Measurements from ENCODE around the gene TREML2. TPM values are rescaled to one million over a fixed set of nuclear protein-coding genes. Genes with fewer than 3 reads are reported as not detected.

The TREML2 gene
- total and polyA plus RNA-seq, 9 of the 15 experiments (the other 6 are each of a cell fraction or from before 2014, with no cell fraction given): 0.20 to 2.9 (median 1.4) TPM

DNA sequence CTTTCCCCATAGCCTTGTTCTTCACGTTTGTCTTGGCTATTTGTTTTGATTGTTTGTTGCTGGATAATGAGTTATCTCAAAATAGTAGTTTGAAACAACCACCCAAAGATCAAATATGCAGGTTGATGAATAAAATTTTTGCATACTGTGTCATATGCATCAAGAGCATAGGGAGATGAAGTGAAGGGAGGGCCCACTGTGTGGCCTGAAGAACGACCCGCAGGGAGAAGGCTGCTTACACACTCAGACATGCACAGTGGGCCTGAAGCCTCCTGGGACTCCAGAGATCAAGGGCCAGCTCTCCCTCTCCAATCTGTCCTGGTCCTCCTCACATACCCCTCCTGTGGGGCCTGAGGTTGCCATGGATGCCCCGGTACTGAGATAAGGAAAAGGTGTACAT, 21.8 kb downstream of the TREML2 start:
- intact Hi-C loops (cut with micrococcal nuclease): no loop called here
- whole genome bisulfite sequencing (ENCODE audit: insufficient coverage, low coverage, missing lambda C conversion rate): 6% methylated on average over 4 of the region's 4 CpGs
- no peaks in the 10 kb centered on the region for H3K79me2 ChIP-seq (ENCODE audit: control insufficient read depth, insufficient read depth, low read length)
- no peak overlapping the region for H2AFZ ChIP-seq (ENCODE audit: low read depth, low read length)
- peaks cover 0 to 4% of the 10 kb centered on the region in 2 experiments; a peak in 3 of 5 replicates for H3K4me1 ChIP-seq (replicated peaks in 1 of 2; ENCODE audit: control insufficient read depth in 2 of 2, insufficient read depth in 2 of 2, low read length in 2 of 2)
- no peaks in the 10 kb centered on the region; the same call in 1 of the 2 replicates for H4K20me1 ChIP-seq (replicated peaks; ENCODE audit: control insufficient read depth, insufficient read depth, low read length)
- H3K9me1 ChIP-seq (ENCODE audit: control insufficient read depth, insufficient read depth, low read length): no peaks in the 10 kb centered on the region
- ChIA-PET CTCF (ENCODE audit: low intra/inter-chr PET ratio) (no interaction called here), POLR2A (interaction anchor here (1.2 kb wide), 1 partner anchor 10 kb away, joined by 3 read pairs; no protein-coding TSS in a partner anchor)
- no peaks in the 10 kb centered on the region for H3K36me3 ChIP-seq (ENCODE audit: control insufficient read depth, insufficient read depth, low read length)
- H3K9ac ChIP-seq (ENCODE audit: insufficient read depth in 1 of 2, low read depth in 2 of 2, low read length in 2 of 2): no peak overlapping the region
- BruUV-seq (replicated peaks): no TSS peak
- TF ChIP-seq NFYB (IDR thresholded peaks at IDR 0.05; ENCODE audit: extremely low read depth, insufficient read length): no peak
- no peak for TF ChIP-seq BRF1 (IDR thresholded peaks at IDR 0.05; ENCODE audit: borderline replicate concordance, extremely low read depth, insufficient read length)
- no peak for TF ChIP-seq HNRNPUL1 (IDR thresholded peaks at IDR 0.05; ENCODE audit: low read length)
- no peak for TF ChIP-seq DNMT1 (IDR thresholded peaks at IDR 0.05)
- no peak for TF ChIP-seq ZNF586 (CRISPR knock-in tag; conservative IDR thresholded peaks at IDR 0.05)
- TF ChIP-seq MEIS2 (IDR thresholded peaks at IDR 0.05; ENCODE audit: partially characterized antibody): no peak
- TF ChIP-seq TCF3 (CRISPR knock-in tag; IDR thresholded peaks at IDR 0.05): no peak
- no peak for TF ChIP-seq ZNF184 (CRISPR knock-in tag; IDR thresholded peaks at IDR 0.05)
- TF ChIP-seq HNRNPK (IDR thresholded peaks at IDR 0.05; ENCODE audit: low read depth, low read length, poor library complexity, severe bottlenecking): no peak
- TF ChIP-seq, protein P1, sequence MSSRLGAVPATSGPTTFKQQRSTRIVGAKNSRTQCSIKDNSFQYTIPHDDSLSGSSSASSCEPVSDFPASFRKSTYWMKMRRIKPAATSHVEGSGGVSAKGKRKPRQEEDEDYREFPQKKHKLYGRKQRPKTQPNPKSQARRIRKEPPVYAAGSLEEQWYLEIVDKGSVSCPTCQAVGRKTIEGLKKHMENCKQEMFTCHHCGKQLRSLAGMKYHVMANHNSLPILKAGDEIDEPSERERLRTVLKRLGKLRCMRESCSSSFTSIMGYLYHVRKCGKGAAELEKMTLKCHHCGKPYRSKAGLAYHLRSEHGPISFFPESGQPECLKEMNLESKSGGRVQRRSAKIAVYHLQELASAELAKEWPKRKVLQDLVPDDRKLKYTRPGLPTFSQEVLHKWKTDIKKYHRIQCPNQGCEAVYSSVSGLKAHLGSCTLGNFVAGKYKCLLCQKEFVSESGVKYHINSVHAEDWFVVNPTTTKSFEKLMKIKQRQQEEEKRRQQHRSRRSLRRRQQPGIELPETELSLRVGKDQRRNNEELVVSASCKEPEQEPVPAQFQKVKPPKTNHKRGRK (tag; IDR thresholded peaks at IDR 0.05): no peak
- TF ChIP-seq NR2C2 (CRISPR knock-in tag; IDR thresholded peaks at IDR 0.05): no peak
- TF ChIP-seq NR2C2 (tag; IDR thresholded peaks at IDR 0.05): no peak
- TF ChIP-seq, protein P2, sequence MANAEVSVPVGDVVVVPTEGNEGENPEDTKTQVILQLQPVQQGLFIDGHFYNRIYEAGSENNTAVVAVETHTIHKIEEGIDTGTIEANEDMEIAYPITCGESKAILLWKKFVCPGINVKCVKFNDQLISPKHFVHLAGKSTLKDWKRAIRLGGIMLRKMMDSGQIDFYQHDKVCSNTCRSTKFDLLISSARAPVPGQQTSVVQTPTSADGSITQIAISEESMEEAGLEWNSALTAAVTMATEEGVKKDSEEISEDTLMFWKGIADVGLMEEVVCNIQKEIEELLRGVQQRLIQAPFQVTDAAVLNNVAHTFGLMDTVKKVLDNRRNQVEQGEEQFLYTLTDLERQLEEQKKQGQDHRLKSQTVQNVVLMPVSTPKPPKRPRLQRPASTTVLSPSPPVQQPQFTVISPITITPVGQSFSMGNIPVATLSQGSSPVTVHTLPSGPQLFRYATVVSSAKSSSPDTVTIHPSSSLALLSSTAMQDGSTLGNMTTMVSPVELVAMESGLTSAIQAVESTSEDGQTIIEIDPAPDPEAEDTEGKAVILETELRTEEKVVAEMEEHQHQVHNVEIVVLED (CRISPR knock-in tag; IDR thresholded peaks at IDR 0.05): no peak
- no peak for TF ChIP-seq RBFOX2 (IDR thresholded peaks at IDR 0.05; ENCODE audit: low read depth, low read length)
- no peak for TF ChIP-seq ZKSCAN3 (CRISPR knock-in tag; IDR thresholded peaks at IDR 0.05)
- peaks cover 4 to 14% of the 10 kb centered on the region in 2 experiments; a peak in 3 of 5 replicates for H3K27me3 ChIP-seq (ENCODE audit: control insufficient read depth in 2 of 2, insufficient read depth in 2 of 2, low read length in 2 of 2)
- FAIRE-seq (no peak), ATAC-seq (no peak), DNase-seq (ENCODE audit: extremely low read depth in 1 of 4, low spot score in 3 of 4) (no peak)
- H3K4me2 ChIP-seq (ENCODE audit: insufficient read depth, low read length): no peak overlapping the region
- in situ Hi-C loops (cut with MboI): no loop called here
- no peaks in the 10 kb centered on the region for H3K9me3 ChIP-seq (replicated peaks; ENCODE audit: control insufficient read depth, insufficient read depth, low read depth, low read length)
- no peak overlapping the region for H3K27ac ChIP-seq (ENCODE audit: extremely low read depth, low read depth, low read length)
- no peak overlapping the region for H3K4me3 ChIP-seq

Measured in K562 (cell line).